HEK293T (cell line): ENCODE measurements around the gene SON.

Experiments used
- BHLHE40 ChIP-seq: fragments of 450-650 bp; IDR thresholded peaks from 2 replicates; pipeline ENCODE4 v1.6.1; 2016; ENCODE audit warnings: mild to moderate bottlenecking, moderate library complexity, borderline replicate concordance
- FOXK2 ChIP-seq: fragments of 450-650 bp; IDR thresholded peaks from 2 replicates; pipeline ENCODE4 v1.6.1; 2016; ENCODE audit warnings: mild to moderate bottlenecking
- NFRKB ChIP-seq: fragments of 450-650 bp; IDR thresholded peaks from 2 replicates; pipeline ENCODE4 v1.6.1; 2016; ENCODE audit warnings: mild to moderate bottlenecking, moderate library complexity
- SP1 ChIP-seq: fragments of 450-650 bp; IDR thresholded peaks from 2 replicates; pipeline ENCODE4 v1.6.1; 2017
- SUZ12 ChIP-seq: fragments of 450-650 bp; IDR thresholded peaks from 2 replicates; pipeline ENCODE4 v1.6.1; 2016; ENCODE audit warnings: mild to moderate bottlenecking
- TARDBP ChIP-seq: fragments of 450-650 bp; IDR thresholded peaks from 2 replicates; pipeline ENCODE4 v1.6.1; 2016

DNA sequence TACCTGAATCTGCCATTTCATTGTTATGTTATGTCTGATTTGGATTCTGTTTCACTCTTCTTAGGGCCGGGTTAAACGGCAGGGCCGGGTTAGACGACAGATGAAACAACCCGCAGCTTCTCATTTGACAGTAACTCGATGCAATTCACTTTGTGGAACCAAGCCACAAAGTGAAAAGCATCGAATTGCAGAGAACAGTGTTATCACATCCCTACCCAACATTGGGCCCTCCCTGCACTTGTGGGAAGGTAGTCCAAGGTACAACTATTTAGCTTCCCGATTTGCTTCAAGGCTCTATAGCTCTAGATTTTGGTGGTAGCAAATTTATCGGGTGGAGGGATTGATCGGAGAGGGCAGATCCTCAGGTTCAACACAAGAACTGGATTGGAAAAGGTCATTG lies 17.0 kb downstream of the SON start:
- TF ChIP-seq FOXK2, result no peak
- TF ChIP-seq BHLHE40, result no peak
- no peak for TF ChIP-seq SUZ12
- no peak for TF ChIP-seq SP1
- TF ChIP-seq NFRKB, result no peak
- no peak for TF ChIP-seq TARDBP
